ENCODE data around the gene ADGRG7. TPM values are rescaled to one million over a fixed set of nuclear protein-coding genes. Genes with fewer than 3 reads are reported as not detected.

ADGRG7 gene
- total and polyA plus RNA-seq, 4 donors = 2.1 to 65.5 (median 13.7) TPM

- peak; percentile 39 for DNase-seq (ENCODE audit: low spot score)
Measured at GRCh38 chr3:100725935-100726513, 116.6 kb downstream of the ADGRG7 start.

GRCh38 chr3:100726706-100727105 lies 117.3 kb downstream of the ADGRG7 start:
- H3K36me3 ChIP-seq (ENCODE audit: control insufficient read depth in 4 of 4, insufficient read depth in 3 of 4, low read depth in 1 of 4, low read length in 3 of 4) = peaks cover 5 to 29% (median 17%) of the 10 kb centered on the region in 4 donors
- 97% methylated on average over 1 of the region's 1 CpG for WGBS
- DNase-seq (ENCODE audit: low spot score) = no peak
- H3K9me3 ChIP-seq (ENCODE audit: control insufficient read depth in 4 of 4, low read length in 3 of 4) = no peaks in the 10 kb centered on the region
- H3K4me1 ChIP-seq (ENCODE audit: control insufficient read depth in 4 of 4, insufficient read depth in 4 of 4, low read length in 3 of 4) = peaks cover 2 to 12% (median 6%) of the 10 kb centered on the region in 4 donors
- H3K4me3 ChIP-seq (ENCODE audit: low read depth in 1 of 3, low read length in 3 of 3) = no peak overlapping the region
- no peak overlapping the region for H3K27ac ChIP-seq (ENCODE audit: low read depth in 1 of 2, low read length in 2 of 2)
- H3K9ac ChIP-seq (ENCODE audit: low read depth in 1 of 2, low read length in 2 of 2) = no peak overlapping the region
- TF ChIP-seq HNF4A (conservative IDR thresholded peaks at IDR 0.05) = no peak
- TF ChIP-seq ZBTB33 (IDR thresholded peaks at IDR 0.05) = no peak
- TF ChIP-seq RAD21 (IDR thresholded peaks at IDR 0.05) = no peak
- TF ChIP-seq EGR1 (IDR thresholded peaks at IDR 0.05; ENCODE audit: low read depth in 2 of 2) = no peak
- no peak for TF ChIP-seq FOXA2 (IDR thresholded peaks at IDR 0.05)
- TF ChIP-seq TAF1 (conservative IDR thresholded peaks at IDR 0.05) = no peak
- H3K27me3 ChIP-seq (ENCODE audit: control insufficient read depth in 4 of 4, insufficient read depth in 4 of 4, low read length in 3 of 4) = no peaks in the 10 kb centered on the region

More at GRCh38 chr3:100725935-100726513, 116.6 kb downstream of the ADGRG7 start:
- H3K4me1 ChIP-seq (ENCODE audit: control insufficient read depth in 4 of 4, insufficient read depth in 4 of 4, low read length in 3 of 4) = peaks cover 2 to 10% (median 6%) of the 10 kb centered on the region in 4 donors
- no peak overlapping the region for H3K9ac ChIP-seq (ENCODE audit: low read depth in 1 of 2, low read length in 2 of 2)
- no peak overlapping the region for H3K4me3 ChIP-seq (ENCODE audit: low read depth in 1 of 3, low read length in 3 of 3)
- no peak overlapping the region for H3K27ac ChIP-seq (ENCODE audit: low read depth in 1 of 2, low read length in 2 of 2)
- H3K36me3 ChIP-seq (ENCODE audit: control insufficient read depth in 4 of 4, insufficient read depth in 3 of 4, low read depth in 1 of 4, low read length in 3 of 4) = peaks cover 7 to 35% (median 23%) of the 10 kb centered on the region in 4 donors
- no peaks in the 10 kb centered on the region for H3K27me3 ChIP-seq (ENCODE audit: control insufficient read depth in 4 of 4, insufficient read depth in 4 of 4, low read length in 3 of 4)
- peak; percentile 78 to 87 for TF ChIP-seq RXRA (IDR thresholded peaks at IDR 0.05)
- TF ChIP-seq SP1 (IDR thresholded peaks at IDR 0.05) = peak; percentile 73
- no peak for TF ChIP-seq FOXA2 (IDR thresholded peaks at IDR 0.05)
- no peak for TF ChIP-seq GABPA (IDR thresholded peaks at IDR 0.05 in 1 of 2, conservative IDR thresholded peaks at IDR 0.05 in 1 of 2)
- peak; percentile 53 for TF ChIP-seq NR2F2 (IDR thresholded peaks at IDR 0.05)
- TF ChIP-seq HNF4A (conservative IDR thresholded peaks at IDR 0.05) = peak; percentile 99 to 100
- TF ChIP-seq YY1 (IDR thresholded peaks at IDR 0.05) = peak; percentile 42
- TF ChIP-seq ATF3 (IDR thresholded peaks at IDR 0.05) = no peak
- peak; percentile 48 for TF ChIP-seq ZBTB33 (IDR thresholded peaks at IDR 0.05)
- no peak for TF ChIP-seq CTCF (IDR thresholded peaks at IDR 0.05; ENCODE audit: low read depth, low read length, missing input control)
- TF ChIP-seq MAX (IDR thresholded peaks at IDR 0.05) = peak; percentile 61
- TF ChIP-seq JUND (IDR thresholded peaks at IDR 0.05) = peak in 1 of 2 donors; percentile 55
- peak; percentile 30 to 51 for TF ChIP-seq RAD21 (IDR thresholded peaks at IDR 0.05)
- peak; percentile 98 for TF ChIP-seq HNF4G (IDR thresholded peaks at IDR 0.05)
- TF ChIP-seq FOXA1 (IDR thresholded peaks at IDR 0.05) = no peak
- no peak for TF ChIP-seq EGR1 (IDR thresholded peaks at IDR 0.05; ENCODE audit: low read depth in 2 of 2)
- no peaks in the 10 kb centered on the region for H3K9me3 ChIP-seq (ENCODE audit: control insufficient read depth in 4 of 4, low read length in 3 of 4)
- 59% methylated on average over 3 of the region's 3 CpGs for WGBS

All from liver (tissue), 9 donors.